ENCODE measurements around the gene BCAR3.
A peak's percentile ranks its signal among the peaks of the same experiment; 100 is the strongest.
"Not testable (repeated sequence)": the region's sequence is repeated elsewhere in the genome, so short reads cannot be mapped to it uniquely, and the experiment has no call there.

The BCAR3 gene

GRCh38 chr1:93571623-93572310 is 109.9 kb downstream of the BCAR3 start:
- DNase-seq = no peak

- no peak for DNase-seq
Observed at GRCh38 chr1:93569489-93569888, 112.1 kb downstream of the BCAR3 start.

GRCh38 chr1:93567255-93567918 is 114.2 kb downstream of the BCAR3 start:
- no peak for DNase-seq

GRCh38 chr1:93566227-93566626 is 115.4 kb downstream of the BCAR3 start:
- DNase-seq = no peak

- DNase-seq = no peak
Observed at GRCh38 chr1:93565496-93566206, 116.0 kb downstream of the BCAR3 start.

GRCh38 chr1:93559695-93560094 is 121.9 kb downstream of the BCAR3 start:
- DNase-seq = no peak

GRCh38 chr1:93559045-93559444 is 122.6 kb downstream of the BCAR3 start:
- no peak for DNase-seq

- no peak for DNase-seq
Observed at GRCh38 chr1:93556291-93556690, 125.3 kb downstream of the BCAR3 start.

GRCh38 chr1:93554883-93555872 is 126.5 kb downstream of the BCAR3 start:
- no peak for DNase-seq

GRCh38 chr1:93553886-93554490 is 127.6 kb downstream of the BCAR3 start:
- not testable (repeated sequence) for DNase-seq

GRCh38 chr1:93552741-93553455 is 128.7 kb downstream of the BCAR3 start:
- DNase-seq = peak; percentile 26

- no peak for DNase-seq
Observed at GRCh38 chr1:93549811-93550210, 131.8 kb downstream of the BCAR3 start.

- no peak for DNase-seq
Observed at GRCh38 chr1:93549131-93549530, 132.5 kb downstream of the BCAR3 start.

- DNase-seq = no peak
Observed at GRCh38 chr1:93546162-93546863, 135.3 kb downstream of the BCAR3 start.

GRCh38 chr1:93542398-93542797 is 139.2 kb downstream of the BCAR3 start:
- DNase-seq = no peak

- no peak for DNase-seq
Observed at GRCh38 chr1:93541045-93541444, 140.6 kb downstream of the BCAR3 start.

- DNase-seq = no peak
Observed at GRCh38 chr1:93537924-93538323, 143.7 kb downstream of the BCAR3 start.

GRCh38 chr1:93537396-93537795 is 144.2 kb downstream of the BCAR3 start:
- DNase-seq = no peak

- no peak for DNase-seq
Observed at GRCh38 chr1:93533677-93534076, 148.0 kb downstream of the BCAR3 start.

- DNase-seq = no peak
Observed at GRCh38 chr1:93532780-93533378, 148.8 kb downstream of the BCAR3 start.

GRCh38 chr1:93531193-93531592 is 150.4 kb downstream of the BCAR3 start:
- no peak for DNase-seq

Measured in NCI-H1048 (cell line).